ENCODE data around the gene FGF18.

- no peak for TF ChIP-seq CTCF (IDR thresholded peaks at IDR 0.05)
- no peak for TF ChIP-seq POLR2A (IDR thresholded peaks at IDR 0.05)
Observed at GRCh38 chr5:171388816-171389168, 30.7 kb upstream of the FGF18 start.

Data from heart left ventricle (tissue), 13 donors.